Astrocyte of the cerebellum (primary cell): Measurements from ENCODE around the gene EPB41L5.

ENCODE experiments used
- DNase-seq: peaks from one replicate; pipeline ENCODE4 v3.0.0-alpha.2; 2011; ENCODE audit warnings: low read depth
- H3K4me3 ChIP-seq: 2 replicates; pipeline ENCODE4 v1.5.1; 2011; ENCODE audit warnings: mild to moderate bottlenecking, low read depth, low read length, moderate library complexity
- CTCF ChIP-seq: IDR thresholded peaks from 2 replicates; pipeline ENCODE4 v1.5.1; 2012; ENCODE audit warnings: low read length, low read depth, moderate library complexity, mild to moderate bottlenecking; ENCODE audit errors: missing control alignments
- in situ Hi-C: cut with HindIII; loops from 2 replicates; pipeline ENCODE4 v1.10.0; 2017; ENCODE audit warnings: low sequenced_read_pairs

The EPB41L5 gene

GRCh38 chr2:120224735-120225548 is 212.1 kb downstream of the EPB41L5 start:
- no peak overlapping the region for H3K4me3 ChIP-seq
- no peak for DNase-seq
- TF ChIP-seq CTCF = no peak

GRCh38 chr2:120225549-120226065 is 212.7 kb downstream of the EPB41L5 start:
- DNase-seq = no peak
- H3K4me3 ChIP-seq = no peak overlapping the region
- no peak for TF ChIP-seq CTCF
- in situ Hi-C loops = no loop called here

More at GRCh38 chr2:120224735-120225548, 212.1 kb downstream of the EPB41L5 start:
- in situ Hi-C loops = no loop called here

GRCh38 chr2:120226316-120226715 is 213.4 kb downstream of the EPB41L5 start:
- H3K4me3 ChIP-seq = no peak overlapping the region
- no peak for DNase-seq
- in situ Hi-C loops = no loop called here
- TF ChIP-seq CTCF = no peak

DNA sequence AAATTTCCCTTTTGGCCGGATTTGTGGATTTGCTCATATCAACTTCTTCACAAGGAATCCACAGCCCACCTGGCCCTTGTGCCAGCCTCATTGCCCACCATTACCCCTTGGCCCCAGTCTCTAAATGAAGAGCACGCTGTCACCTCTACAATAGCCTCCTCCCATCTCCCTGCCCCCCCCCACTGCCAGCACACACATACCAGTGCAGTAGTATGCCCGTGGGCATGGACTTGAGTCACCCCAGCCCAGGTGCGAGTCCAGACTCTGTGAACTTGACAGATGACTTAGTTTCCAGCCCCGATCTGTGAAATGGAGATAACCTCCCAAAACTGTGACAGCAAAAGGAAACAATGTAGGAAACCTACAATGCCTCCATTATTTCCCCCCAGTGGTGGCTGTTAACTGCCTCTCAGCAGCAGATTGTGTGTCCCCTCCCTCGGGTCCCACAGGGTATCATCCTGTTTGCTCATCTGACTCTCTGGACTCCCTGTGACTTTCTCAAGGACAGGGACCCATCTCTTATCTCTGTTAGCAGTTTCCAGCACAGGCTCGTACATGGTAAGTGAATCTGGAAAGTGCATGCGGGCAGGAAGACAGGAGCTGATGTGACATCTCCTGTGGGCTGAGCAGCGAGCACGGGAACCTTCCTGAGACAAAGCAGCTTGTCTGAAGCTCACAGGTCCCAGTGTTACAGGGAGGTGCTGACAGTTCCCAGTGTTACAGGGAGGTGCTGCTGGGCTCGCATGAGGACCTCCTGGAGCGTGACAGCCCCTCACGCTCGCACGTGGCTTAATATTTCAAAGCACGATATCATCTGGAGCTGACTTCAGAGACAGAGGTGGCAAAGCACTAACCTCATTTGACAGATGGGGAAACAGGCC is 214.5 kb downstream of the EPB41L5 start:
- H3K4me3 ChIP-seq = no peak overlapping the region
- in situ Hi-C loops = no loop called here
- no peak for TF ChIP-seq CTCF
- DNase-seq = no peak

DNA sequence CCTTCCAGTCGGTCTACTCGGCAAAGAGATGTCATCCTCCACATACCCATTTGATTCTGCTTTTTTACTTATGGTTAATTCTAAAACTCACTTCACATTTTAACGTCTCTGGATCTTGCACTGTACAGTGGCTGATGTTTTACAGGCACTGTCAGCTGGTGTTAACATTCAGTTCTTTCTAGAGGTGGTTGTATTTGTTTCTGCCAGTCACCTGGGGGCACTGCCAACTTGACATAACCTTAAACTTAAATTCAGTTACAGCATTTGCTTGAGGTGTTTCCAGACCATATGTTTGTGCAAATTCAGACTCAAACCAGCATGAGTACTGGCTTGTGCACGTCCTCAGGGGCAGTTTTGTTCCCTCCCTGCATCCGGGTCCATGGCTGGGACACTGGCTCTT is 215.6 kb downstream of the EPB41L5 start:
- in situ Hi-C loops = no loop called here
- no peak overlapping the region for H3K4me3 ChIP-seq
- no peak for DNase-seq
- no peak for TF ChIP-seq CTCF
